Epithelial cell of esophagus (primary cell): Measurements from ENCODE around the gene PVR.
"Not testable (repeated sequence)": the region's sequence is repeated elsewhere in the genome, so short reads cannot be mapped to it uniquely, and the experiment has no call there.

Experiments
- DNase-seq: peaks from one replicate; pipeline ENCODE4 v3.0.0; 2010; ENCODE audit warnings: low read depth
- H3K4me3 ChIP-seq: 2 replicates; pipeline ENCODE4 v1.5.1; 2011; ENCODE audit warnings: mild to moderate bottlenecking, low read length, control low read depth
- CTCF ChIP-seq: IDR thresholded peaks from 2 replicates; pipeline ENCODE4 v1.5.1; 2011; ENCODE audit warnings: low read depth, mild to moderate bottlenecking, low read length, control low read depth, inconsistent platforms; ENCODE audit not compliant: insufficient read depth; ENCODE audit errors: missing control alignments

The PVR gene

GRCh38 chr19:44705502-44706010 is 61.8 kb downstream of the PVR start:
- TF ChIP-seq CTCF: no peak
- DNase-seq: no peak
- H3K4me3 ChIP-seq: no peak overlapping the region

- no peak overlapping the region for H3K4me3 ChIP-seq
- no peak for TF ChIP-seq CTCF
Observed at GRCh38 chr19:44706506-44707236, 63.0 kb downstream of the PVR start.

GRCh38 chr19:44707794-44708193 is 64.1 kb downstream of the PVR start:
- no peak for TF ChIP-seq CTCF
- no peak for DNase-seq
- H3K4me3 ChIP-seq: no peak overlapping the region

More at GRCh38 chr19:44706506-44707236, 63.0 kb downstream of the PVR start:
- DNase-seq: no peak

DNA sequence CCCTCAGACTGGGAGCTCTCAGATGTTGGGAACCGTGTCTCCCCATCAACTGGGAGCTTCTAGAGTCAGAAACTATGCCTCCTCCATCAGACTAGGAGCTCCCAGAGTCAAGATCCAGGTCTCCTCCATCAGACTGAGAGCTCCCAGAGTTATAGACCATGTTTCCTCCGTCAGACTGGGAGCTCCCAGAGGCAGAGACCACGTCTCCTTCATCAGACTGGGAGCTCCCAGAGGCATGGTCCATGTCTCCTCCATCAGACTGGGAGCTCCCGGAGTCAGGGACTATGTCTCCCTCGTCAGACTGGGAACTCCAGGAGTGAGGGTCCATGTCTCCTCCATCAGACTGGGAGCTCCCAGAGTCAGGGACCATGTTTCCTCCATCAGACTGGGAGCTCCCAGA is 65.2 kb downstream of the PVR start:
- no peak for TF ChIP-seq CTCF
- DNase-seq: no peak
- H3K4me3 ChIP-seq: no peak overlapping the region

- not testable (repeated sequence) for DNase-seq, H3K4me3 ChIP-seq
Observed at GRCh38 chr19:44709434-44710266, 65.9 kb downstream of the PVR start.

DNA sequence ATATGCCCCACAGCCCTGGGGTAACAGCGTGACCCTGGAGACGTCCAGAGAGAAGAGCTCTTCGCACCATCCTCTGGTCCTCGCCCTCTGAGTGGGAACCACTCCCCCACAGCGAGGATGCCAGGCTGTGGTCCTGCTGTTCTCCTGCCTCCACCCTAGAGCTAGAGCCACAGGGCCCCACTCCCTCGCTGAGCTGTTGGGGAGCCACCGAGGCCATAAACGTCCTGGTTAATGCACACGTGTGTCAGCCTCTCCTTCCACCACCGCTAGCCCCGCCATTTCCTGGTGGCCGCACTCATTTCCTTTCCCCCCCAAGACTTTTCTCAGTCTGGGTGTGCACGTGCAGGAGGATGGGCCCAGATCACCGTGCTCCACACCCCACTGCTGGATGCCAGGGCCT is 66.8 kb downstream of the PVR start:
- no peak for TF ChIP-seq CTCF

GRCh38 chr19:44712864-44713515 is 69.3 kb downstream of the PVR start:
- DNase-seq: no peak
- no peak overlapping the region for H3K4me3 ChIP-seq
- no peak for TF ChIP-seq CTCF

More for the DNA sequence above, 66.8 kb downstream of the PVR start:
- no peak overlapping the region for H3K4me3 ChIP-seq
- no peak for DNase-seq
